ENCODE results near the gene AFDN.
"Not testable (repeated sequence)": the region's sequence is repeated elsewhere in the genome, so short reads cannot be mapped to it uniquely, and the experiment has no call there.

The AFDN gene

DNA sequence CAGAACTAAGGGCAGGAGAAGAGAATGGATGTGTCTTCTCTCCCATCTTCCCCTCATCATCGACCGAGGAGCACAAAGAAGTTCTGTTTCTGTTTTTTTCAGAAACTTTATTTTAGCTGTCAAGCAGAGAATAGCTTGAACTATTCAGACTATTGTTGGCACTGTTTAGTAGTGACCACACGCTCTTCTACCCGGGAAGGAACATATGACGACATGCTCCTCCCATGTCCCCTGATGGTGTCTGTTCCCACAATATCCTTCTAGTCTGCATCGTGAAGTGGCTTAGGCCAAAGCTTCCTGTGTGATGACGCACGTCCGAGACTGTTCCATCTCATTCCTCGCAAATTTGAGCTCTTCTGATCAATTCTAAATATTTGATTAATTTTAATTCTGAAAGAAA lies 143.5 kb downstream of the AFDN start:
- DNase-seq (ENCODE audit: low read depth) = no peak
- no peak overlapping the region for H3K4me3 ChIP-seq (ENCODE audit: low read length)
- TF ChIP-seq, protein P1, sequence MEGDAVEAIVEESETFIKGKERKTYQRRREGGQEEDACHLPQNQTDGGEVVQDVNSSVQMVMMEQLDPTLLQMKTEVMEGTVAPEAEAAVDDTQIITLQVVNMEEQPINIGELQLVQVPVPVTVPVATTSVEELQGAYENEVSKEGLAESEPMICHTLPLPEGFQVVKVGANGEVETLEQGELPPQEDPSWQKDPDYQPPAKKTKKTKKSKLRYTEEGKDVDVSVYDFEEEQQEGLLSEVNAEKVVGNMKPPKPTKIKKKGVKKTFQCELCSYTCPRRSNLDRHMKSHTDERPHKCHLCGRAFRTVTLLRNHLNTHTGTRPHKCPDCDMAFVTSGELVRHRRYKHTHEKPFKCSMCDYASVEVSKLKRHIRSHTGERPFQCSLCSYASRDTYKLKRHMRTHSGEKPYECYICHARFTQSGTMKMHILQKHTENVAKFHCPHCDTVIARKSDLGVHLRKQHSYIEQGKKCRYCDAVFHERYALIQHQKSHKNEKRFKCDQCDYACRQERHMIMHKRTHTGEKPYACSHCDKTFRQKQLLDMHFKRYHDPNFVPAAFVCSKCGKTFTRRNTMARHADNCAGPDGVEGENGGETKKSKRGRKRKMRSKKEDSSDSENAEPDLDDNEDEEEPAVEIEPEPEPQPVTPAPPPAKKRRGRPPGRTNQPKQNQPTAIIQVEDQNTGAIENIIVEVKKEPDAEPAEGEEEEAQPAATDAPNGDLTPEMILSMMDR (conservative IDR thresholded peaks at IDR 0.05; ENCODE audit: low read length) = no peak

DNA sequence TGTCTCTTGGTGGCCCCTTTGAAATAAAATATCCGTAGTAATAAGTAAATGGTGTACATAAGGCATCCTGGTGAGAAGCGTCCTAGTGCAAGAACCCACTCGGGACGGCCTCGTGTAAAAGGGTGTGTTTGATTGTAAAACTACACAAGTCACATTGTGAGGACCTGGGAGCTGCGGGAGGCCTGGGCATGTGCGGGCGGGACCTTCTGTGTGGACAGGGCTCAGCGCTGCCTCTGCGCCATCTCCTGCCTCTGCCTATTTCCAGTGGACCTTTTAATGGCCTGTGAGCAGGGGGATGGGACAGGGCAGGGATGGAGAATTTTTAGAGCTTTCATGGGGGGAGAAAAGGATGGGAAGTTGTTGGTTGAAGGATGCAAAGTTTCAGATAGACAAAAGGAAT lies 145.5 kb downstream of the AFDN start:
- no peak for DNase-seq (ENCODE audit: low read depth)
- TF ChIP-seq, protein P1 (conservative IDR thresholded peaks at IDR 0.05; ENCODE audit: low read length) = no peak
- no peak overlapping the region for H3K4me3 ChIP-seq (ENCODE audit: low read length)

DNA sequence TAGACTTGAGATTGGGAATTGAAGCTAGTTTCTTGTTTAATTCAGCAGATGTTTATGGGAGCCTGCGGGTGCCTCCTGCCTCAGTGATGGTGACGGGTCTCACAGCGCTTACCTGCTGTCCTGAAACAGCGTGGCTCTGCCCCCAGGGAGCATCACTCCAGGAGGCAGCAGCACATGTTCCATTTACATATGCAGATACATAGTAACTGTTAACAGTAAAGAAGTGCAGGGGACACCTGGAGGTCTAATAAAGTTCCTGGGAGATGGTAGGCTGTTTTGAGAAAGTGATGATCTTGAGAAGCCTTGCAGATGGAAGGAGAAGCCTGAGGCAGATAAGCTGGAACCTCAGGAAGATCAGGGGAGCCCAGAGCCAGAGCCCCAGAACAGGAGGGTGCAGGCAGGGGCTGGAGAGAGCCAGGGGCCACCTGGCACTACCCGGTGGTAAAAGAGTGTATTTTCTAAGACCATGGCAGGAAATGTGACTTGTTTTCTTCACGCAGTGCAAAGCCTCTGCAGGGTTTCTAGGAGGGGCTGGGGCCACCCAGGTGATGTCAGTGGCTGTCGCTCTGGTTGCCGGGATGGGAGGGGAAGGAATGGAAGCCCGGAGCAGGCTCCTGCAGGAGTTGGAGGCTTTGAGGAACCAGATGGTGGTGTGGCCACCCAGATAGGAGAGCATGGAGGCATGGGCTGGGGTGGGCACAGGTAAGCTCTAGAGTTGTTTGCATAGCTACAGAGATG lies 146.6 kb downstream of the AFDN start:
- TF ChIP-seq, protein P1 (conservative IDR thresholded peaks at IDR 0.05; ENCODE audit: low read length) = no peak
- H3K4me3 ChIP-seq (ENCODE audit: low read length) = no peak overlapping the region
- no peak for DNase-seq (ENCODE audit: low read depth)

DNA sequence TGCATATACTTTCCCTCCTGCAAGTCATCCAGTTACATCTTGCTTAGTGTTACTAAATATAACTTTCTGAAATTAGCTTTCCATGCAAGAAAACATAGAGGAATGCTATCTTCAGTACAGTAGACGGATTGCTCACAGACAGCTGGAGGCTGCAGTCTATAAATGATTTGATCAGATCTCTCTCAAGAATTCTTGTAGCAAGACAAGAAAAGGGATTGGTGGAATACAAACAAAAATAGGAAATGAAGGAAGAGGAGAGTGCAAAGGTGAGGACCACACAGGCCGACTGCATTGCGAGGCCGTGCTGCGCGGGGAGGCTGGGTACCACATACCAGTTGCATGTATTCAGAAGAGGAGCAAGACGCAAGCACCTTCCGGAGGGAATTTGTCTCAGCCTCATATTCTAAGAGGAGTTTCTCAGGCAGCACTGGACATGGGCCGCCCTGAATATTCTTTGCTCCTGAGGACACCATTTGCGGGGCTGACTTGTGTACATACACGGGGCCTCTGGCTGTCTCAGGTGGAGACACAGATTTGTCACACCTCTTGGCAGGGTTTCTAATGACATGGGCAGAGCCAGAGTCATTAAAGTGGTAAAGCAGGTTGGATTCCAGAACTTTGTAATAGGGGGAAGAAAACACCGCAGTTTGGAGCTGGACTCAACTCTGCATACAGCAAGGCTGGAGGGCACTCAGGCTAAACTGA lies 148.1 kb downstream of the AFDN start:
- H3K4me3 ChIP-seq (ENCODE audit: low read length) = no peak overlapping the region
- DNase-seq (ENCODE audit: low read depth) = no peak
- TF ChIP-seq, protein P1 (conservative IDR thresholded peaks at IDR 0.05; ENCODE audit: low read length) = no peak

DNA sequence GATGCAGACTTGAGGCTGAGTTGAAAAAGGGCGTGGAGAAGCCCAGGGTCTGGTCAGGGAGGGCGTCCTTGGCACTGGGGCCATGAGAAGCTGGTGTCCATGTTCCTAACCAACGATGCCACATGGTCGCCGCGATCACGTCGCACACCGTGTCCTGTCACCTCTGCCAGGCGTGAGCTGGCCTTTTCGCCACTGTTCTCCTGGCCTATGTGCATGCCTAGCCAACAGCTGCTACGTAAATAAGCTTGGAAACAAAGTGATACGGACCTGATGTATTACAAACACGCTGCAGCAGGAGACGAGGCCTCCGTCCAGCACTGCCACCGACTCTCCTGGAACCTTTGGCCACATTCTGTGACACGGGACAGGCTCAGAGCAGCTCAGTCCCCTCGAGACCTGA lies 148.7 kb downstream of the AFDN start:
- DNase-seq (ENCODE audit: low read depth) = no peak
- H3K4me3 ChIP-seq (ENCODE audit: low read length) = no peak overlapping the region
- TF ChIP-seq, protein P1 (conservative IDR thresholded peaks at IDR 0.05; ENCODE audit: low read length) = no peak

DNA sequence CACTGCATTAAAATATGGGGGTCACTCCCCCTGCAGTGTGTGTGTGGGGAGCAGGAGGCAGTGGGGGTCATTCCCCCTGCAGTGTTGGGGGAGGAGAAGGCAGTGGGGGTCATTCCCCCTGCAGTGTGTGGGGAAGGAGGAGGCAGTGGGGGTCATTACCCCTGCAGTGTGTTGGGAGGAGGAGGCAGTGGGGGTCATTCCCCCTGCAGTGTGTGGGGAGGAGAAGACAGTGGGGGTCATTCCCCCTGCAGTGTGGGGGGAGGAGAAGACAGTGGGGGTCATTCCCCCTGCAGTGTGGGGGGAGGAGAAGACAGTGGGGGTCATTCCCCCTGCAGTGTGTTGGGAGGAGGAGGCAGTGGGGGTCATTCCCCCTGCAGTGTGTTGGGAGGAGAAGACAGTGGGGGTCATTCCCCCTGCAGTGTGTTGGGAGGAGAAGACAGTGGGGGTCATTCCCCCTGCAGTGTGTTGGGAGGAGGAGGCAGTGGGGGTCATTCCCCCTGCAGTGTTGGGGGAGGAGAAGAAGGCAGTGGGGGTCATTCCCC lies 149.5 kb downstream of the AFDN start:
- DNase-seq (ENCODE audit: low read depth); H3K4me3 ChIP-seq (ENCODE audit: low read length): not testable (repeated sequence)

DNA sequence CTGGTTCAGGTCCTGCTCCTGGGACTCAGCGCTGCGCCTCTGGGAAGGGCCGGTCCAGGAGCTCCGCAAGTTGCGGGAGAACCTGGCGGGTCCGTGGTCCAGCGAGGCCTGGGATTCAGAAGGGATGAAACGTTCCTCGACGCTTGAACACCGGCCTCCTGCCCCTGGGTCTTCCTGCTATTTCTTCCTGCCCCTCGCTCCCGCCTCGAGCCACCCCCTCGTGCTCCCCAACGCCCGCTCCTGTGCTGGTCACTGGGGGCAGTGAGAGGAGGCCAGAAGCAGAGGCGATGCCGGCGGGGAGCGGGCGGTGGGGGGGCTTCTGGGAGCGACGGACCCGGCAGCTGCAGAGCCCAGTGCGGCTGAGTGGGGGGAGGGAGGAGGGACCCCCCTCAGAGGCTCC lies 150.0 kb downstream of the AFDN start:
- TF ChIP-seq, protein P1 (conservative IDR thresholded peaks at IDR 0.05; ENCODE audit: low read length) = no peak
- DNase-seq (ENCODE audit: low read depth) = no peak
- no peak overlapping the region for H3K4me3 ChIP-seq (ENCODE audit: low read length)

Measured in AG10803 (cell line).